HEK293 (cell line): ENCODE measurements around the gene PITPNM3.

Experiments
- TCF7L2 ChIP-seq: IDR thresholded peaks from 2 replicates; pipeline ENCODE4 v1.6.1; 2011; ENCODE audit warnings: low read depth, mild to moderate bottlenecking, inconsistent platforms, low read length, moderate library complexity, borderline replicate concordance
- ZEB2 ChIP-seq: fragments of 450-650 bp; formaldehyde crosslinking; IDR thresholded peaks from 2 replicates; pipeline ENCODE4 v1.5.1; 2016; ENCODE audit warnings: missing biosample characterization, missing genetic modification characterization
- ZNF146 ChIP-seq: fragments of 450-650 bp; formaldehyde crosslinking; IDR thresholded peaks from 2 replicates; pipeline ENCODE4 v1.5.1; 2016; ENCODE audit warnings: missing biosample characterization, missing genetic modification characterization
- TF ChIP-seq, protein P1 (sequence below): fragments of 450-650 bp; formaldehyde crosslinking; IDR thresholded peaks from 2 replicates; pipeline ENCODE4 v1.5.1; 2016; ENCODE audit warnings: missing biosample characterization, missing genetic modification characterization
- TF ChIP-seq, protein P2 (sequence below): fragments of 450-650 bp; formaldehyde crosslinking; IDR thresholded peaks from 2 replicates; pipeline ENCODE4 v1.5.1; 2016; ENCODE audit warnings: missing biosample characterization, missing genetic modification characterization
- TF ChIP-seq, protein P3 (sequence below): fragments of 450-650 bp; formaldehyde crosslinking; IDR thresholded peaks from 2 replicates; pipeline ENCODE4 v1.5.1; 2016; ENCODE audit warnings: missing biosample characterization, missing genetic modification characterization
- TF ChIP-seq, protein P4 (sequence below): sonication (generic); formaldehyde crosslinking; IDR thresholded peaks from 2 replicates; pipeline ENCODE4 v1.8.1; 2022; ENCODE audit warnings: mild to moderate bottlenecking, moderate library complexity, missing genetic modification reagents
- TF ChIP-seq, protein P5 (sequence below): fragments of 450-650 bp; formaldehyde crosslinking; IDR thresholded peaks from 2 replicates; pipeline ENCODE4 v1.5.1; 2017; ENCODE audit warnings: missing biosample characterization, missing genetic modification characterization

DNA sequence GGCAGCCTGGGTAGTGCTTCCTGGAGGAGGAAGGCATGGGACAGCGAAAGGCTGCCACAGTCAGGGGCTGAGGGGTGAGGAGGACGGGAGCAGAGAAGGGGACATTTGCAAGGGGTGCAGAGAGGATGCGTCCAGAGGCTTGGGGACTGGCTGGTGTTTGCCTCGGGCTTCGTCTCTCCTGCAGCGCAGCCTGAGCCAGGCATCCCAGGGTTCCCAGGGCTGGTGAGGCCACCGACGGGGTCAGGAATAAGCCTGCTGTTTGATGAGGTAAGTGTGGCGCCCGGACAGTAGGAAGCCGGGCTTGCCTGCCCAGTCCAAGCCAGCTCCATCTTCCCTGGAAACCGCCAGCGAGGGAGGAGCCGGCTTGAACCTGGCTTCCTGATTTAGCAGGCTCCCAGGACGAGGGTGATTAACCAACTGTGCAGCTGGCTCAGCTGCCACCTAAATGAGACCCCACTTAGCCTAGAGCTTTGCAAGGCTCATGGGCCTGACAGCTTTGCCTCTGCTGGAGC, 47.8 kb downstream of the PITPNM3 start:
- TF ChIP-seq, protein P1, sequence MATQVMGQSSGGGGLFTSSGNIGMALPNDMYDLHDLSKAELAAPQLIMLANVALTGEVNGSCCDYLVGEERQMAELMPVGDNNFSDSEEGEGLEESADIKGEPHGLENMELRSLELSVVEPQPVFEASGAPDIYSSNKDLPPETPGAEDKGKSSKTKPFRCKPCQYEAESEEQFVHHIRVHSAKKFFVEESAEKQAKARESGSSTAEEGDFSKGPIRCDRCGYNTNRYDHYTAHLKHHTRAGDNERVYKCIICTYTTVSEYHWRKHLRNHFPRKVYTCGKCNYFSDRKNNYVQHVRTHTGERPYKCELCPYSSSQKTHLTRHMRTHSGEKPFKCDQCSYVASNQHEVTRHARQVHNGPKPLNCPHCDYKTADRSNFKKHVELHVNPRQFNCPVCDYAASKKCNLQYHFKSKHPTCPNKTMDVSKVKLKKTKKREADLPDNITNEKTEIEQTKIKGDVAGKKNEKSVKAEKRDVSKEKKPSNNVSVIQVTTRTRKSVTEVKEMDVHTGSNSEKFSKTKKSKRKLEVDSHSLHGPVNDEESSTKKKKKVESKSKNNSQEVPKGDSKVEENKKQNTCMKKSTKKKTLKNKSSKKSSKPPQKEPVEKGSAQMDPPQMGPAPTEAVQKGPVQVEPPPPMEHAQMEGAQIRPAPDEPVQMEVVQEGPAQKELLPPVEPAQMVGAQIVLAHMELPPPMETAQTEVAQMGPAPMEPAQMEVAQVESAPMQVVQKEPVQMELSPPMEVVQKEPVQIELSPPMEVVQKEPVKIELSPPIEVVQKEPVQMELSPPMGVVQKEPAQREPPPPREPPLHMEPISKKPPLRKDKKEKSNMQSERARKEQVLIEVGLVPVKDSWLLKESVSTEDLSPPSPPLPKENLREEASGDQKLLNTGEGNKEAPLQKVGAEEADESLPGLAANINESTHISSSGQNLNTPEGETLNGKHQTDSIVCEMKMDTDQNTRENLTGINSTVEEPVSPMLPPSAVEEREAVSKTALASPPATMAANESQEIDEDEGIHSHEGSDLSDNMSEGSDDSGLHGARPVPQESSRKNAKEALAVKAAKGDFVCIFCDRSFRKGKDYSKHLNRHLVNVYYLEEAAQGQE (tag by site-specific recombination): no peak
- TF ChIP-seq, protein P2, sequence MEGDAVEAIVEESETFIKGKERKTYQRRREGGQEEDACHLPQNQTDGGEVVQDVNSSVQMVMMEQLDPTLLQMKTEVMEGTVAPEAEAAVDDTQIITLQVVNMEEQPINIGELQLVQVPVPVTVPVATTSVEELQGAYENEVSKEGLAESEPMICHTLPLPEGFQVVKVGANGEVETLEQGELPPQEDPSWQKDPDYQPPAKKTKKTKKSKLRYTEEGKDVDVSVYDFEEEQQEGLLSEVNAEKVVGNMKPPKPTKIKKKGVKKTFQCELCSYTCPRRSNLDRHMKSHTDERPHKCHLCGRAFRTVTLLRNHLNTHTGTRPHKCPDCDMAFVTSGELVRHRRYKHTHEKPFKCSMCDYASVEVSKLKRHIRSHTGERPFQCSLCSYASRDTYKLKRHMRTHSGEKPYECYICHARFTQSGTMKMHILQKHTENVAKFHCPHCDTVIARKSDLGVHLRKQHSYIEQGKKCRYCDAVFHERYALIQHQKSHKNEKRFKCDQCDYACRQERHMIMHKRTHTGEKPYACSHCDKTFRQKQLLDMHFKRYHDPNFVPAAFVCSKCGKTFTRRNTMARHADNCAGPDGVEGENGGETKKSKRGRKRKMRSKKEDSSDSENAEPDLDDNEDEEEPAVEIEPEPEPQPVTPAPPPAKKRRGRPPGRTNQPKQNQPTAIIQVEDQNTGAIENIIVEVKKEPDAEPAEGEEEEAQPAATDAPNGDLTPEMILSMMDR: no peak
- TF ChIP-seq, protein P3, sequence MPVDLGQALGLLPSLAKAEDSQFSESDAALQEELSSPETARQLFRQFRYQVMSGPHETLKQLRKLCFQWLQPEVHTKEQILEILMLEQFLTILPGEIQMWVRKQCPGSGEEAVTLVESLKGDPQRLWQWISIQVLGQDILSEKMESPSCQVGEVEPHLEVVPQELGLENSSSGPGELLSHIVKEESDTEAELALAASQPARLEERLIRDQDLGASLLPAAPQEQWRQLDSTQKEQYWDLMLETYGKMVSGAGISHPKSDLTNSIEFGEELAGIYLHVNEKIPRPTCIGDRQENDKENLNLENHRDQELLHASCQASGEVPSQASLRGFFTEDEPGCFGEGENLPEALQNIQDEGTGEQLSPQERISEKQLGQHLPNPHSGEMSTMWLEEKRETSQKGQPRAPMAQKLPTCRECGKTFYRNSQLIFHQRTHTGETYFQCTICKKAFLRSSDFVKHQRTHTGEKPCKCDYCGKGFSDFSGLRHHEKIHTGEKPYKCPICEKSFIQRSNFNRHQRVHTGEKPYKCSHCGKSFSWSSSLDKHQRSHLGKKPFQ: no peak
- TF ChIP-seq, protein P4, sequence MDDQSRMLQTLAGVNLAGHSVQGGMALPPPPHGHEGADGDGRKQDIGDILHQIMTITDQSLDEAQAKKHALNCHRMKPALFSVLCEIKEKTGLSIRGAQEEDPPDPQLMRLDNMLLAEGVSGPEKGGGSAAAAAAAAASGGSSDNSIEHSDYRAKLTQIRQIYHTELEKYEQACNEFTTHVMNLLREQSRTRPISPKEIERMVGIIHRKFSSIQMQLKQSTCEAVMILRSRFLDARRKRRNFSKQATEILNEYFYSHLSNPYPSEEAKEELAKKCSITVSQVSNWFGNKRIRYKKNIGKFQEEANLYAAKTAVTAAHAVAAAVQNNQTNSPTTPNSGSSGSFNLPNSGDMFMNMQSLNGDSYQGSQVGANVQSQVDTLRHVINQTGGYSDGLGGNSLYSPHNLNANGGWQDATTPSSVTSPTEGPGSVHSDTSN (CRISPR knock-in tag): no peak
- TF ChIP-seq TCF7L2: no peak
- TF ChIP-seq, protein P5, sequence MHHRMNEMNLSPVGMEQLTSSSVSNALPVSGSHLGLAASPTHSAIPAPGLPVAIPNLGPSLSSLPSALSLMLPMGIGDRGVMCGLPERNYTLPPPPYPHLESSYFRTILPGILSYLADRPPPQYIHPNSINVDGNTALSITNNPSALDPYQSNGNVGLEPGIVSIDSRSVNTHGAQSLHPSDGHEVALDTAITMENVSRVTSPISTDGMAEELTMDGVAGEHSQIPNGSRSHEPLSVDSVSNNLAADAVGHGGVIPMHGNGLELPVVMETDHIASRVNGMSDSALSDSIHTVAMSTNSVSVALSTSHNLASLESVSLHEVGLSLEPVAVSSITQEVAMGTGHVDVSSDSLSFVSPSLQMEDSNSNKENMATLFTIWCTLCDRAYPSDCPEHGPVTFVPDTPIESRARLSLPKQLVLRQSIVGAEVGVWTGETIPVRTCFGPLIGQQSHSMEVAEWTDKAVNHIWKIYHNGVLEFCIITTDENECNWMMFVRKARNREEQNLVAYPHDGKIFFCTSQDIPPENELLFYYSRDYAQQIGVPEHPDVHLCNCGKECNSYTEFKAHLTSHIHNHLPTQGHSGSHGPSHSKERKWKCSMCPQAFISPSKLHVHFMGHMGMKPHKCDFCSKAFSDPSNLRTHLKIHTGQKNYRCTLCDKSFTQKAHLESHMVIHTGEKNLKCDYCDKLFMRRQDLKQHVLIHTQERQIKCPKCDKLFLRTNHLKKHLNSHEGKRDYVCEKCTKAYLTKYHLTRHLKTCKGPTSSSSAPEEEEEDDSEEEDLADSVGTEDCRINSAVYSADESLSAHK: no peak
- no peak for TF ChIP-seq ZNF146 (tag by site-specific recombination)
- no peak for TF ChIP-seq ZEB2 (tag by site-specific recombination)
